ENCODE results near the gene EIF2A. TPM values are rescaled to one million over a fixed set of nuclear protein-coding genes. Genes with fewer than 3 reads are reported as not detected.

The EIF2A gene
- total RNA-seq, 1 donor from 2014 or later = 195 TPM

GRCh38 chr3:150626148-150626930, 79.8 kb downstream of the EIF2A start:
- H3K4me1 ChIP-seq (ENCODE audit: control insufficient read depth in 3 of 3, insufficient read depth in 3 of 3, low read length in 3 of 3) = peaks cover 0 to 8% (median 5%) of the 10 kb centered on the region in 3 donors
- H3K27me3 ChIP-seq (ENCODE audit: control insufficient read depth in 3 of 3, insufficient read depth in 3 of 3, low read length in 3 of 3) = no peaks in the 10 kb centered on the region
- H3K4me3 ChIP-seq (ENCODE audit: low read length in 3 of 3) = no peak overlapping the region
- no peak overlapping the region for H3K9ac ChIP-seq (ENCODE audit: low read depth in 1 of 3, low read length in 3 of 3)
- H3K9me3 ChIP-seq (ENCODE audit: control insufficient read depth in 3 of 3, low read length in 3 of 3) = no peaks in the 10 kb centered on the region
- H3K36me3 ChIP-seq (ENCODE audit: control insufficient read depth in 3 of 3, insufficient read depth in 3 of 3, low read length in 3 of 3) = peaks cover 4 to 25% (median 10%) of the 10 kb centered on the region in 3 donors
- no peak overlapping the region for H3K27ac ChIP-seq (ENCODE audit: low read depth, low read length)

GRCh38 chr3:150627557-150627956, 81.0 kb downstream of the EIF2A start:
- H3K27me3 ChIP-seq (ENCODE audit: control insufficient read depth in 3 of 3, insufficient read depth in 3 of 3, low read length in 3 of 3) = no peaks in the 10 kb centered on the region
- peaks cover 0 to 8% (median 5%) of the 10 kb centered on the region in 3 donors for H3K4me1 ChIP-seq (ENCODE audit: control insufficient read depth in 3 of 3, insufficient read depth in 3 of 3, low read length in 3 of 3)
- H3K9ac ChIP-seq (ENCODE audit: low read depth in 1 of 3, low read length in 3 of 3) = no peak overlapping the region
- H3K27ac ChIP-seq (ENCODE audit: low read depth, low read length) = no peak overlapping the region
- peaks cover 4 to 29% (median 13%) of the 10 kb centered on the region in 3 donors for H3K36me3 ChIP-seq (ENCODE audit: control insufficient read depth in 3 of 3, insufficient read depth in 3 of 3, low read length in 3 of 3)
- H3K9me3 ChIP-seq (ENCODE audit: control insufficient read depth in 3 of 3, low read length in 3 of 3) = no peaks in the 10 kb centered on the region
- no peak overlapping the region for H3K4me3 ChIP-seq (ENCODE audit: low read length in 3 of 3)

DNA sequence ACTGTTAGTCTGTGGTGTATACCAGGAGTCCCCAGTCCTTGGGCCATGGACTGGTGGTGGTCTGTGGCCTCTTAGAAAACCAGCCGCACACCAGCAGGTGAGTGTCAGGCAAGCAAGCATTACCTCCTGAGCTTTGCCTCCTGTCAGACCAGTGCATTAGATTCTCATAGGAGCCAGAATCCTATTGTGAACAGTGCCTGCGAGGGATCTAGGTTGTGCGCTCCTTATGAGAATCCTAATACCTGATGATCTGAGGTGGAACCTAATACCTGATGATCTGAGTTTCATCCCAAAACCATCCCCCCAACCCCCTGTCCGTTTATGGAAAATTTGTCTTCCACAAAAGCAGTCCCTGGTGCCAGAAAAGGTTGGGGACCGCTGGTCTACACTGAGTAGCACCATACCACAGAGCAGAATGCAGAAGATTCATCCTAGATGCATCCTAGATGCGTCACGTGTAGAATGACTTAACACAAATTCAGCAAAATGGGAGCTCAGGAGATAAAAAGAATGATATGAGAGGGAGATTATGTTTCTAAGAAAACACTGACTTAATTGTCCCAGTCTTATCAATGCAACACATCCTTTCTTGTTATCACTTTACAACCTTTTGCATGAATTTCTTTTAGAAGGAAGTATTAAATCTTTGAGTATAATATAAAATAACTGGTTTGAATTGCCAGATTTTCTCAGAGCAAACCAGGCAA, 85.1 kb downstream of the EIF2A start:
- Histone ChIP-seq H3K4me3 (ENCODE audit: low read length in 3 of 3) (no peak overlapping the region), H3K27ac (ENCODE audit: low read depth, low read length) (no peak overlapping the region), H3K9me3 (ENCODE audit: control insufficient read depth in 3 of 3, low read length in 3 of 3) (no peaks in the 10 kb centered on the region), H3K36me3 (ENCODE audit: control insufficient read depth in 3 of 3, insufficient read depth in 3 of 3, low read length in 3 of 3) (peaks cover 0 to 14% (median 9%) of the 10 kb centered on the region in 3 donors), H3K4me1 (ENCODE audit: control insufficient read depth in 3 of 3, insufficient read depth in 3 of 3, low read length in 3 of 3) (peaks cover 0 to 8% (median 5%) of the 10 kb centered on the region in 3 donors), H3K27me3 (ENCODE audit: control insufficient read depth in 3 of 3, insufficient read depth in 3 of 3, low read length in 3 of 3) (no peaks in the 10 kb centered on the region), H3K9ac (ENCODE audit: low read depth in 1 of 3, low read length in 3 of 3) (no peak overlapping the region)

DNA sequence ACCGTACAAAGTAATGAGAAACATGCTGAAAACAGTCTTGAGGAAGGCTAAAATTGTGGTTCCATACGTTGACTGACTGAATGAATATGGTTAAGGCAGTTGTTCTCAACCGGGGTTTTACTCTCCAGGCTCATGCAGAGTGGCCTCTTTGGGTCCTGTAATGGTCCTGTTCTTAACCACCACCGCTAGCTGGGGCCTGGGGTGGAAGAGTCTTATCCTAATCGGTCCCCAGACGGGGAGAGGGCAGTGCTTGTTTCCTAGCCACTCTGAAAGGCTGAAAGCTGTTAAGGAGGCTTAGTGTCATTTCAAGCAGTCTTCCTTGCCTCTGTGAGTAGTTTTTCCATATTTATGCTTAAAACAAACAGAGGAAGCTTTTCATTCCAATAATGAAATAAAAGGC, 88.5 kb downstream of the EIF2A start:
- no peak overlapping the region for H3K9ac ChIP-seq (ENCODE audit: low read depth in 1 of 3, low read length in 3 of 3)
- H3K27ac ChIP-seq (ENCODE audit: low read depth, low read length) = no peak overlapping the region
- no peak overlapping the region for H3K4me3 ChIP-seq (ENCODE audit: low read length in 3 of 3)
- H3K9me3 ChIP-seq (ENCODE audit: control insufficient read depth in 3 of 3, low read length in 3 of 3) = no peaks in the 10 kb centered on the region
- H3K36me3 ChIP-seq (ENCODE audit: control insufficient read depth in 3 of 3, insufficient read depth in 3 of 3, low read length in 3 of 3) = peaks cover 0 to 11% (median 9%) of the 10 kb centered on the region in 3 donors
- no peaks in the 10 kb centered on the region for H3K4me1 ChIP-seq (ENCODE audit: control insufficient read depth in 3 of 3, insufficient read depth in 3 of 3, low read length in 3 of 3)
- H3K27me3 ChIP-seq (ENCODE audit: control insufficient read depth in 3 of 3, insufficient read depth in 3 of 3, low read length in 3 of 3) = no peaks in the 10 kb centered on the region

DNA sequence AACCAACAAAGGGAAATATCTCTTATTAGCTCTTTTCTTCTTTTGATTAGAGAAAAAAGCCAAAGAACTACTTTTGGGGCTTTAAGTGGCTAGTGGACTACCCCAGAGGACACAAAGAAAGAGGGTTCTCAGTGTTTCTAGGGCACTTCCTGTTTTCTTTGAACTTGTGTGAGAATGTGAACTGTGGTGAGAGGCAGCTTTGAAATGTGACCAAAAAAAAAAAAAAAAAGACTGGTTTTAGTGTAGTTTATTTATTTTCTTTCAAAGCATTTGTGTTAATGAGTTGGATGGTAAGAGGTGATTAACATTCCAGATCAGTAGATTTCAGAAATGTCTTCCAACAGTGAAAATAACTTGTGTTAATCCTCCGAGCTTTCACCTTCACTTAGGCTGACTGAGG, 88.9 kb downstream of the EIF2A start:
- Histone ChIP-seq H3K4me3 (ENCODE audit: low read length in 3 of 3) (no peak overlapping the region), H3K27me3 (ENCODE audit: control insufficient read depth in 3 of 3, insufficient read depth in 3 of 3, low read length in 3 of 3) (no peaks in the 10 kb centered on the region), H3K36me3 (ENCODE audit: control insufficient read depth in 3 of 3, insufficient read depth in 3 of 3, low read length in 3 of 3) (peaks cover 0 to 9% (median 7%) of the 10 kb centered on the region in 3 donors), H3K4me1 (ENCODE audit: control insufficient read depth in 3 of 3, insufficient read depth in 3 of 3, low read length in 3 of 3) (no peaks in the 10 kb centered on the region), H3K9ac (ENCODE audit: low read depth in 1 of 3, low read length in 3 of 3) (no peak overlapping the region), H3K9me3 (ENCODE audit: control insufficient read depth in 3 of 3, low read length in 3 of 3) (no peaks in the 10 kb centered on the region), H3K27ac (ENCODE audit: low read depth, low read length) (no peak overlapping the region)

Other genes with a start within 250 kb of the EIF2A start
- 12.0 TPM for gene TSC22D2, start 138.5 kb upstream of the EIF2A start, total RNA-seq
- gene SERP1, start 291 bp upstream of the EIF2A start, total RNA-seq = 49.1 TPM
- 16.7 TPM for gene SELENOT, start 56.5 kb downstream of the EIF2A start, total RNA-seq
- gene ERICH6, start 157.1 kb downstream of the EIF2A start, total RNA-seq = not detected
- 26.1 TPM for gene SIAH2, start 216.4 kb downstream of the EIF2A start, total RNA-seq